Neural cell (in vitro differentiated cells): ENCODE data around the gene PBRM1.

ENCODE experiments used
- EZH2 ChIP-seq: fragments of 200-600, 300-800 bp; shearing (Covaris generic), sonication (generic); IDR thresholded peaks from 2 replicates; pipeline ENCODE4 v1.6.1; 2014; ENCODE audit warnings: antibody characterized with exemption, low read length, borderline replicate concordance, mild to moderate bottlenecking; ENCODE audit not compliant: insufficient read depth, poor library complexity, severe bottlenecking
- RAD21 ChIP-seq: fragments of 450-650 bp; conservative IDR thresholded peaks from 2 replicates; pipeline ENCODE4 v1.6.1; 2014; ENCODE audit warnings: antibody characterized with exemption, mild to moderate bottlenecking, moderate library complexity
- REST ChIP-seq: IDR thresholded peaks from 2 replicates; pipeline ENCODE4 v1.6.1; 2012; ENCODE audit warnings: borderline replicate concordance
- TF ChIP-seq, protein P1 (sequence below): fragments of 450-650 bp; IDR thresholded peaks from 2 replicates; pipeline ENCODE4 v1.5.1; 2014; ENCODE audit warnings: antibody characterized with exemption, mild to moderate bottlenecking, moderate library complexity; ENCODE audit not compliant: poor library complexity, severe bottlenecking

- TF ChIP-seq EZH2 (no peak), RAD21 (no peak), REST (no peak)
- TF ChIP-seq, protein P1, sequence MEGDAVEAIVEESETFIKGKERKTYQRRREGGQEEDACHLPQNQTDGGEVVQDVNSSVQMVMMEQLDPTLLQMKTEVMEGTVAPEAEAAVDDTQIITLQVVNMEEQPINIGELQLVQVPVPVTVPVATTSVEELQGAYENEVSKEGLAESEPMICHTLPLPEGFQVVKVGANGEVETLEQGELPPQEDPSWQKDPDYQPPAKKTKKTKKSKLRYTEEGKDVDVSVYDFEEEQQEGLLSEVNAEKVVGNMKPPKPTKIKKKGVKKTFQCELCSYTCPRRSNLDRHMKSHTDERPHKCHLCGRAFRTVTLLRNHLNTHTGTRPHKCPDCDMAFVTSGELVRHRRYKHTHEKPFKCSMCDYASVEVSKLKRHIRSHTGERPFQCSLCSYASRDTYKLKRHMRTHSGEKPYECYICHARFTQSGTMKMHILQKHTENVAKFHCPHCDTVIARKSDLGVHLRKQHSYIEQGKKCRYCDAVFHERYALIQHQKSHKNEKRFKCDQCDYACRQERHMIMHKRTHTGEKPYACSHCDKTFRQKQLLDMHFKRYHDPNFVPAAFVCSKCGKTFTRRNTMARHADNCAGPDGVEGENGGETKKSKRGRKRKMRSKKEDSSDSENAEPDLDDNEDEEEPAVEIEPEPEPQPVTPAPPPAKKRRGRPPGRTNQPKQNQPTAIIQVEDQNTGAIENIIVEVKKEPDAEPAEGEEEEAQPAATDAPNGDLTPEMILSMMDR = no peak
Observed at GRCh38 chr3:52552089-52552488, 133.6 kb downstream of the PBRM1 start.
